Measurements from ENCODE around the gene IGF1R.

Gene IGF1R

GRCh38 chr15:98655732-98656131, 7.4 kb downstream of the IGF1R start:
- H3K36me3 ChIP-seq (ENCODE audit: control insufficient read depth in 5 of 5, insufficient read depth in 5 of 5, low read length in 5 of 5) = no peaks in the 10 kb centered on the region
- no peaks in the 10 kb centered on the region for H3K9me3 ChIP-seq (ENCODE audit: control insufficient read depth in 5 of 5, low read length in 5 of 5)
- H3K9ac ChIP-seq (ENCODE audit: low read length in 5 of 5) = no peak overlapping the region
- peaks cover 0 to 16% (median 9%) of the 10 kb centered on the region in 5 donors for H3K27me3 ChIP-seq (ENCODE audit: control insufficient read depth in 5 of 5, insufficient read depth in 4 of 5, low read length in 5 of 5)
- no peak overlapping the region for H3K27ac ChIP-seq (ENCODE audit: low read depth, low read length)
- peaks cover 0 to 33% (median 12%) of the 10 kb centered on the region in 5 donors for H3K4me1 ChIP-seq (ENCODE audit: control insufficient read depth in 5 of 5, insufficient read depth in 5 of 5, low read length in 5 of 5)
- no peak overlapping the region for H3K4me3 ChIP-seq (ENCODE audit: low read depth in 1 of 5, low read length in 5 of 5)

- Histone ChIP-seq H3K4me3 (ENCODE audit: low read depth in 1 of 5, low read length in 5 of 5) (no peak overlapping the region), H3K27ac (ENCODE audit: low read depth, low read length) (no peak overlapping the region), H3K36me3 (ENCODE audit: control insufficient read depth in 5 of 5, insufficient read depth in 5 of 5, low read length in 5 of 5) (no peaks in the 10 kb centered on the region), H3K27me3 (ENCODE audit: control insufficient read depth in 5 of 5, insufficient read depth in 4 of 5, low read length in 5 of 5) (no peaks in the 10 kb centered on the region), H3K9ac (ENCODE audit: low read length in 5 of 5) (no peak overlapping the region), H3K9me3 (ENCODE audit: control insufficient read depth in 5 of 5, low read length in 5 of 5) (no peaks in the 10 kb centered on the region), H3K4me1 (ENCODE audit: control insufficient read depth in 5 of 5, insufficient read depth in 5 of 5, low read length in 5 of 5) (peaks cover 0 to 19% (median 3%) of the 10 kb centered on the region in 5 donors)
Measured at GRCh38 chr15:98657721-98658120, 9.4 kb downstream of the IGF1R start.

GRCh38 chr15:98658831-98659699, 10.7 kb downstream of the IGF1R start:
- H3K36me3 ChIP-seq (ENCODE audit: control insufficient read depth in 5 of 5, insufficient read depth in 5 of 5, low read length in 5 of 5) = no peaks in the 10 kb centered on the region
- H3K9me3 ChIP-seq (ENCODE audit: control insufficient read depth in 5 of 5, low read length in 5 of 5) = no peaks in the 10 kb centered on the region
- H3K27ac ChIP-seq (ENCODE audit: low read depth, low read length) = no peak overlapping the region
- H3K27me3 ChIP-seq (ENCODE audit: control insufficient read depth in 5 of 5, insufficient read depth in 4 of 5, low read length in 5 of 5) = no peaks in the 10 kb centered on the region
- H3K4me1 ChIP-seq (ENCODE audit: control insufficient read depth in 5 of 5, insufficient read depth in 5 of 5, low read length in 5 of 5) = peaks cover 0 to 9% (median 3%) of the 10 kb centered on the region in 5 donors
- no peak overlapping the region for H3K9ac ChIP-seq (ENCODE audit: low read length in 5 of 5)
- no peak overlapping the region for H3K4me3 ChIP-seq (ENCODE audit: low read depth in 1 of 5, low read length in 5 of 5)

DNA sequence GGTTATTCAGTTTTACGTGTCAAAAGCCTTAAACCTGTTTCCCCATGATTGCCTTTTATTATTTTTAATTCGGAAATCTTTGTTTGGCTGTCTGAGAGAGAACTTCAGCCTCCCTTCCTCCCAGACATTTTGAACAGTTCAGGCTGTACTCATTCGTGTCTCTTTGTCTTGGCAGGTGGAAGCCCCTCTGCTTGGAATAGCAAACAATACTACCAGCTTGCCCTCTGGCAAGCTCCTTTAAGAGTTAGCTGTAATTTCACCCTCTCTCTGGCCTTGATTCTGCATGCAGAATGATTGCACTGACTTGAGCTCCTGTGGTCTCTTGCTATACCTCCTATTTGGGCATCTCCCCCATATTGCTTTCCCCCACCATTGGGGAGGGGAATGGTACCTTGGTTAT, 11.7 kb downstream of the IGF1R start:
- Histone ChIP-seq H3K27me3 (ENCODE audit: control insufficient read depth in 5 of 5, insufficient read depth in 4 of 5, low read length in 5 of 5) (no peaks in the 10 kb centered on the region), H3K9ac (ENCODE audit: low read length in 5 of 5) (no peak overlapping the region), H3K4me1 (ENCODE audit: control insufficient read depth in 5 of 5, insufficient read depth in 5 of 5, low read length in 5 of 5) (peaks cover 0 to 5% (median 3%) of the 10 kb centered on the region in 5 donors), H3K4me3 (ENCODE audit: low read depth in 1 of 5, low read length in 5 of 5) (no peak overlapping the region), H3K9me3 (ENCODE audit: control insufficient read depth in 5 of 5, low read length in 5 of 5) (no peaks in the 10 kb centered on the region), H3K36me3 (ENCODE audit: control insufficient read depth in 5 of 5, insufficient read depth in 5 of 5, low read length in 5 of 5) (no peaks in the 10 kb centered on the region), H3K27ac (ENCODE audit: low read depth, low read length) (no peak overlapping the region)

- H3K4me1 ChIP-seq (ENCODE audit: control insufficient read depth in 5 of 5, insufficient read depth in 5 of 5, low read length in 5 of 5) = peaks cover 0 to 8% (median 3%) of the 10 kb centered on the region in 5 donors
- H3K9ac ChIP-seq (ENCODE audit: low read length in 5 of 5) = no peak overlapping the region
- no peak overlapping the region for H3K4me3 ChIP-seq (ENCODE audit: low read depth in 1 of 5, low read length in 5 of 5)
- H3K9me3 ChIP-seq (ENCODE audit: control insufficient read depth in 5 of 5, low read length in 5 of 5) = no peaks in the 10 kb centered on the region
- H3K27me3 ChIP-seq (ENCODE audit: control insufficient read depth in 5 of 5, insufficient read depth in 4 of 5, low read length in 5 of 5) = no peaks in the 10 kb centered on the region
- no peaks in the 10 kb centered on the region for H3K36me3 ChIP-seq (ENCODE audit: control insufficient read depth in 5 of 5, insufficient read depth in 5 of 5, low read length in 5 of 5)
- H3K27ac ChIP-seq (ENCODE audit: low read depth, low read length) = no peak overlapping the region
Measured at GRCh38 chr15:98663045-98663444, 14.7 kb downstream of the IGF1R start.

DNA sequence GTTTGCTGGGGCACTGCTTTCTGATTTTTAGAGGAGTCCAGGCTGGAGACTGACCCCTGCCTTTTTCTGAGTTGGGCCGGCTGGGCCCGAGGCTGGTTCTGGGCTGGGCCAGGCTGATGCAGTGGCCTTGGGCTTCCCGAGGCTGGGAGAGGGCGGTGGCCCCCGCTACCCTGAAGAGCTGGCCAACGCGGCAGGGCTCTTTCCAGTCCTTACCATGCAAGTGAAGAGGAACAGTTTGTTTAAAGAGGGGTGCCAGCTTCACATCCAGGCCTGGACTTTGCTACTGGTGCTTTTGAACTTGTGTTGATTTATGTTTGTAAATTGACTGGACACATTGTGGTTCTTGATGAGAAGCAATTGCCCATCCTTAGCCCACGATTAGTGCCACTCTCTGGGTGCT, 15.3 kb downstream of the IGF1R start:
- Histone ChIP-seq H3K4me3 (ENCODE audit: low read depth in 1 of 5, low read length in 5 of 5) (no peak overlapping the region), H3K9ac (ENCODE audit: low read length in 5 of 5) (no peak overlapping the region), H3K36me3 (ENCODE audit: control insufficient read depth in 5 of 5, insufficient read depth in 5 of 5, low read length in 5 of 5) (no peaks in the 10 kb centered on the region), H3K9me3 (ENCODE audit: control insufficient read depth in 5 of 5, low read length in 5 of 5) (no peaks in the 10 kb centered on the region), H3K4me1 (ENCODE audit: control insufficient read depth in 5 of 5, insufficient read depth in 5 of 5, low read length in 5 of 5) (peaks cover 0 to 11% (median 4%) of the 10 kb centered on the region in 5 donors), H3K27ac (ENCODE audit: low read depth, low read length) (no peak overlapping the region), H3K27me3 (ENCODE audit: control insufficient read depth in 5 of 5, insufficient read depth in 4 of 5, low read length in 5 of 5) (no peaks in the 10 kb centered on the region)

DNA sequence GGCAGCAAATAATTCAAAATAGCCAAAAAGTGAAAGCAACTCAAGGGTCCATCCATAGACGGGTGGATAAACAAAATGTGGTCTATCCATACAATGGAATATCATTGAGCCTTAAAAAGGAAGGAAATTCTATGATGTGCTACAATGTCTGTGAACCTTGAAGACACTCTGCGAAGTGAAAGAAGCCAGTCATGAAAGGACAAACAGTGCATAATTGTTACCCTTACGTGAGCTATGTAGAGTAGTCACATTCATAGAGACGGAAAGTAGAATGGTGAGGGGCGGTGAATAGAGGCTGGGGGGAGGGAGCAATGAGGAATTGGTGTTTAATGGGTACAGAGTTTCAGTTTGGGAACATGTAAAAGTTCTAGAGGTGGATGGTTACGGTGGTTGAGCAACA, 18.1 kb downstream of the IGF1R start:
- Histone ChIP-seq H3K4me3 (ENCODE audit: low read depth in 1 of 5, low read length in 5 of 5) (no peak overlapping the region), H3K27ac (ENCODE audit: low read depth, low read length) (no peak overlapping the region), H3K36me3 (ENCODE audit: control insufficient read depth in 5 of 5, insufficient read depth in 5 of 5, low read length in 5 of 5) (no peaks in the 10 kb centered on the region), H3K27me3 (ENCODE audit: control insufficient read depth in 5 of 5, insufficient read depth in 4 of 5, low read length in 5 of 5) (no peaks in the 10 kb centered on the region), H3K9ac (ENCODE audit: low read length in 5 of 5) (no peak overlapping the region), H3K9me3 (ENCODE audit: control insufficient read depth in 5 of 5, low read length in 5 of 5) (no peaks in the 10 kb centered on the region), H3K4me1 (ENCODE audit: control insufficient read depth in 5 of 5, insufficient read depth in 5 of 5, low read length in 5 of 5) (peaks cover 0 to 33% (median 10%) of the 10 kb centered on the region in 5 donors)

DNA sequence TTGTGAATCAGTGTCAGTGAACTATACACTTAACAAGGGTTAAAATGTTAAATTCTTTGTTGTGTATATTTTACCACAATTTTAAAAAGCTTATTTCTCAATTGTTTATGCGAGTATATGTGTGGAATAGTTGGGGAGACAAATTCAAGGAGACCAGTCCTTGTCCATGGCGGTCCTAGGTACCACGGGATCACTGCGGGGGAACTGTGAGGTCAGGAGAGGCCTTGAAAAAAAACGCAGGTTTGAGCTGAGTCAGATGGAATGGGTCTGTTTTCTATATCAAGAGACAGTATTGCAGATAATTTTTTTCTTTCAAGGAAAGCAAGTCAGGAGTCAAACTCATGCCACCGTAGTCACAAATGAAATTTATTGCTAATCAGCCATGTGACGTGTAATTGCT, 18.5 kb downstream of the IGF1R start:
- Histone ChIP-seq H3K36me3 (ENCODE audit: control insufficient read depth in 5 of 5, insufficient read depth in 5 of 5, low read length in 5 of 5) (no peaks in the 10 kb centered on the region), H3K9ac (ENCODE audit: low read length in 5 of 5) (no peak overlapping the region), H3K27me3 (ENCODE audit: control insufficient read depth in 5 of 5, insufficient read depth in 4 of 5, low read length in 5 of 5) (no peaks in the 10 kb centered on the region), H3K4me3 (ENCODE audit: low read depth in 1 of 5, low read length in 5 of 5) (no peak overlapping the region), H3K9me3 (ENCODE audit: control insufficient read depth in 5 of 5, low read length in 5 of 5) (no peaks in the 10 kb centered on the region), H3K4me1 (ENCODE audit: control insufficient read depth in 5 of 5, insufficient read depth in 5 of 5, low read length in 5 of 5) (peaks cover 0 to 37% (median 14%) of the 10 kb centered on the region in 5 donors), H3K27ac (ENCODE audit: low read depth, low read length) (no peak overlapping the region)

GRCh38 chr15:98667521-98668179, 19.3 kb downstream of the IGF1R start:
- H3K27ac ChIP-seq (ENCODE audit: low read depth, low read length) = no peak overlapping the region

GRCh38 chr15:98668566-98669308, 20.4 kb downstream of the IGF1R start:
- Histone ChIP-seq H3K9ac (ENCODE audit: low read length in 5 of 5) (no peak overlapping the region), H3K4me3 (ENCODE audit: low read depth in 1 of 5, low read length in 5 of 5) (no peak overlapping the region), H3K27ac (ENCODE audit: low read depth, low read length) (no peak overlapping the region)

More at GRCh38 chr15:98667521-98668179, 19.3 kb downstream of the IGF1R start:
- H3K4me3 ChIP-seq (ENCODE audit: low read depth in 1 of 5, low read length in 5 of 5) = no peak overlapping the region
- no peaks in the 10 kb centered on the region for H3K36me3 ChIP-seq (ENCODE audit: control insufficient read depth in 5 of 5, insufficient read depth in 5 of 5, low read length in 5 of 5)
- H3K9me3 ChIP-seq (ENCODE audit: control insufficient read depth in 5 of 5, low read length in 5 of 5) = no peaks in the 10 kb centered on the region
- H3K9ac ChIP-seq (ENCODE audit: low read length in 5 of 5) = no peak overlapping the region
- no peaks in the 10 kb centered on the region for H3K27me3 ChIP-seq (ENCODE audit: control insufficient read depth in 5 of 5, insufficient read depth in 4 of 5, low read length in 5 of 5)
- peaks cover 0 to 40% (median 15%) of the 10 kb centered on the region in 5 donors for H3K4me1 ChIP-seq (ENCODE audit: control insufficient read depth in 5 of 5, insufficient read depth in 5 of 5, low read length in 5 of 5)

More at GRCh38 chr15:98668566-98669308, 20.4 kb downstream of the IGF1R start:
- H3K4me1 ChIP-seq (ENCODE audit: control insufficient read depth in 5 of 5, insufficient read depth in 5 of 5, low read length in 5 of 5) = peaks cover 0 to 40% (median 15%) of the 10 kb centered on the region in 5 donors
- H3K9me3 ChIP-seq (ENCODE audit: control insufficient read depth in 5 of 5, low read length in 5 of 5) = no peaks in the 10 kb centered on the region
- no peaks in the 10 kb centered on the region for H3K36me3 ChIP-seq (ENCODE audit: control insufficient read depth in 5 of 5, insufficient read depth in 5 of 5, low read length in 5 of 5)
- no peaks in the 10 kb centered on the region for H3K27me3 ChIP-seq (ENCODE audit: control insufficient read depth in 5 of 5, insufficient read depth in 4 of 5, low read length in 5 of 5)
